ENCODE data around the gene SLC25A39.
A peak's percentile ranks its signal among the peaks of the same experiment; 100 is the strongest.

SLC25A39 gene

DNA sequence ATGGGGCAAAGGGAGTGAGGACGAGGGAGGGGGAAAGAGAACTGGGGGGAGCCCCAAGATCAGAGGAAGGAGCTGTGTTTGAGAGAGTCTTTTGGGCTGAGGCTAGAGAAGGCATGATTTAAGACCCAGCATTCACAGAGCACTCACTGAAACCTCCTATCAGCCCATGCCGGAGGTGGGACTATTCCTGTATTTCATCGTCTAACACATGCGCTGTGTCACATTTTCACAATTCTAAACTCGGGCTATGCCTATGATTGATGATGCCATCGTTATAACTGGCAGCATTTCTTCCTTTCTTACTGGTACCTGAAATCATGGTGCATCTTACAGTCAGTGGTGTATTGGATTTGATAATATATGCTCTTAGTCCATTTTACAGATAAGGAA is 35.5 kb upstream of the SLC25A39 start:
- Mint-ChIP-seq H3K4me3 (no peak overlapping the region), H3K4me1 (peaks cover 9 to 10% of the 10 kb centered on the region in 2 donors), H3K27me3 (peaks cover 10 to 49% of the 10 kb centered on the region in 2 donors), H3K36me3 (no peaks in the 10 kb centered on the region), H3K9me3 (no peaks in the 10 kb centered on the region), H3K27ac (no peak overlapping the region)
- ATAC-seq (replicated peaks): no peak
- no peak for DNase-seq

GRCh38 chr17:44359458-44360143 is 35.0 kb upstream of the SLC25A39 start:
- no peak for ATAC-seq (replicated peaks)
- Mint-ChIP-seq H3K4me1 (peaks cover 9 to 10% of the 10 kb centered on the region in 2 donors), H3K36me3 (no peaks in the 10 kb centered on the region)

GRCh38 chr17:44359006-44359405 is 34.4 kb upstream of the SLC25A39 start:
- no peak overlapping the region for H3K4me3 Mint-ChIP-seq
- DNase-seq (no peak), ATAC-seq (replicated peaks) (no peak)
- no peaks in the 10 kb centered on the region for H3K9me3 Mint-ChIP-seq
- H3K4me1 Mint-ChIP-seq: peaks cover 9 to 10% of the 10 kb centered on the region in 2 donors
- no peaks in the 10 kb centered on the region for H3K36me3 Mint-ChIP-seq
- H3K27me3 Mint-ChIP-seq: peaks cover 10 to 45% of the 10 kb centered on the region in 2 donors
- peak overlapping the region; percentile 52 for H3K27ac Mint-ChIP-seq

More at GRCh38 chr17:44359458-44360143, 35.0 kb upstream of the SLC25A39 start:
- no peak overlapping the region for H3K4me3 Mint-ChIP-seq
- H3K9me3 Mint-ChIP-seq: no peaks in the 10 kb centered on the region
- DNase-seq: no peak
- H3K27ac Mint-ChIP-seq: no peak overlapping the region
- H3K27me3 Mint-ChIP-seq: peaks cover 10 to 46% of the 10 kb centered on the region in 2 donors

DNA sequence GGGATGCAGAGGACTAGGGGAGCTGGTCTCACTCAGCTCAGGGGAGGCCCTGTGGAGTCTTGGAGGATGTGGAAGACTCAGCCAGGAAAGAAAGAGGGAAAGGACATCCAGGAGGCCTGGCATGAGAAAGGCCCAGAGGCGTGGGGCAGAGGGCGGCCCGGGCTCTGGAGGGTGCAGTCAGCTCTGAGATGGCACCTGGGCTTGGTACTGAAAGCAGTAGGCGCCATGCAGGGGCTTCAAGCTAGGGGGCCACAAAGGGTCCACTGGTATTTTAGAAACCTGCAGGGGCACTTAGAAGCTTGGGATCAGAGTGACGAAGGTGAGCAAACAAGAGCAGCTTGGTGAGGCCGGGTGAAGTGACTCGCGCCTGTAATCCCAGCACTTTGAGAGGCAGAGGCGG is 33.4 kb upstream of the SLC25A39 start:
- H3K36me3 Mint-ChIP-seq: peaks cover under 1 to 2% of the 10 kb centered on the region in 2 donors
- H3K4me3 Mint-ChIP-seq: no peak overlapping the region
- no peaks in the 10 kb centered on the region for H3K9me3 Mint-ChIP-seq
- DNase-seq (no peak), ATAC-seq (replicated peaks) (no peak)
- H3K27me3 Mint-ChIP-seq: peaks cover 10 to 41% of the 10 kb centered on the region in 2 donors
- no peak overlapping the region for H3K27ac Mint-ChIP-seq
- peaks cover 9 to 10% of the 10 kb centered on the region in 2 donors for H3K4me1 Mint-ChIP-seq

GRCh38 chr17:44356241-44356640 is 31.6 kb upstream of the SLC25A39 start:
- DNase-seq: no peak
- no peak for ATAC-seq (replicated peaks)
- H3K4me1 Mint-ChIP-seq: peaks cover 9 to 16% of the 10 kb centered on the region in 2 donors
- peaks cover 5 to 23% of the 10 kb centered on the region in 2 donors for H3K27me3 Mint-ChIP-seq
- H3K4me3 Mint-ChIP-seq: no peak overlapping the region
- peaks cover 16 to 19% of the 10 kb centered on the region in 2 donors for H3K36me3 Mint-ChIP-seq
- no peaks in the 10 kb centered on the region for H3K9me3 Mint-ChIP-seq
- H3K27ac Mint-ChIP-seq: no peak overlapping the region

GRCh38 chr17:44355642-44356099 is 31.0 kb upstream of the SLC25A39 start:
- no peak overlapping the region for H3K27ac Mint-ChIP-seq

GRCh38 chr17:44354582-44355561 is 30.2 kb upstream of the SLC25A39 start:
- DNase-seq: no peak
- no peaks in the 10 kb centered on the region for H3K9me3 Mint-ChIP-seq
- peaks cover 0 to 12% of the 10 kb centered on the region in 2 donors for H3K27me3 Mint-ChIP-seq
- peak overlapping the region in 1 of 2 donors; percentile 63 for H3K4me3 Mint-ChIP-seq
- peaks cover 25 to 29% of the 10 kb centered on the region in 2 donors for H3K36me3 Mint-ChIP-seq
- peak; percentile 25 to 47 for ATAC-seq (replicated peaks)
- H3K27ac Mint-ChIP-seq: no peak overlapping the region
- H3K4me1 Mint-ChIP-seq: peaks cover 20 to 21% of the 10 kb centered on the region in 2 donors

More at GRCh38 chr17:44355642-44356099, 31.0 kb upstream of the SLC25A39 start:
- H3K36me3 Mint-ChIP-seq: peaks cover 17 to 22% of the 10 kb centered on the region in 2 donors
- peak overlapping the region in 1 of 2 donors; percentile 13 for H3K4me3 Mint-ChIP-seq
- peaks cover 12 to 16% of the 10 kb centered on the region in 2 donors for H3K4me1 Mint-ChIP-seq
- DNase-seq: no peak
- no peaks in the 10 kb centered on the region for H3K9me3 Mint-ChIP-seq
- no peak for ATAC-seq (replicated peaks)
- H3K27me3 Mint-ChIP-seq: peaks cover 5 to 17% of the 10 kb centered on the region in 2 donors

- no peak overlapping the region for H3K4me3 Mint-ChIP-seq
- DNase-seq: no peak
- peaks cover 23 to 24% of the 10 kb centered on the region in 2 donors for H3K4me1 Mint-ChIP-seq
- peaks cover 0 to 12% of the 10 kb centered on the region in 2 donors for H3K27me3 Mint-ChIP-seq
- peak in 1 of 2 donors; percentile 19 for ATAC-seq (replicated peaks)
- peaks cover 31 to 37% of the 10 kb centered on the region in 2 donors for H3K36me3 Mint-ChIP-seq
- no peak overlapping the region for H3K27ac Mint-ChIP-seq
- no peaks in the 10 kb centered on the region for H3K9me3 Mint-ChIP-seq
Measured at GRCh38 chr17:44353672-44354331, 29.2 kb upstream of the SLC25A39 start.

- Mint-ChIP-seq H3K27ac (no peak overlapping the region), H3K4me1 (peaks cover 27 to 29% of the 10 kb centered on the region in 2 donors), H3K36me3 (peaks cover 31 to 40% of the 10 kb centered on the region in 2 donors), H3K27me3 (peaks cover 0 to 12% of the 10 kb centered on the region in 2 donors), H3K4me3 (peak overlapping the region; percentile 3 to 31), H3K9me3 (no peaks in the 10 kb centered on the region)
- ATAC-seq (replicated peaks): no peak
- DNase-seq: no peak
Measured at GRCh38 chr17:44352828-44353671, 28.4 kb upstream of the SLC25A39 start.

DNA sequence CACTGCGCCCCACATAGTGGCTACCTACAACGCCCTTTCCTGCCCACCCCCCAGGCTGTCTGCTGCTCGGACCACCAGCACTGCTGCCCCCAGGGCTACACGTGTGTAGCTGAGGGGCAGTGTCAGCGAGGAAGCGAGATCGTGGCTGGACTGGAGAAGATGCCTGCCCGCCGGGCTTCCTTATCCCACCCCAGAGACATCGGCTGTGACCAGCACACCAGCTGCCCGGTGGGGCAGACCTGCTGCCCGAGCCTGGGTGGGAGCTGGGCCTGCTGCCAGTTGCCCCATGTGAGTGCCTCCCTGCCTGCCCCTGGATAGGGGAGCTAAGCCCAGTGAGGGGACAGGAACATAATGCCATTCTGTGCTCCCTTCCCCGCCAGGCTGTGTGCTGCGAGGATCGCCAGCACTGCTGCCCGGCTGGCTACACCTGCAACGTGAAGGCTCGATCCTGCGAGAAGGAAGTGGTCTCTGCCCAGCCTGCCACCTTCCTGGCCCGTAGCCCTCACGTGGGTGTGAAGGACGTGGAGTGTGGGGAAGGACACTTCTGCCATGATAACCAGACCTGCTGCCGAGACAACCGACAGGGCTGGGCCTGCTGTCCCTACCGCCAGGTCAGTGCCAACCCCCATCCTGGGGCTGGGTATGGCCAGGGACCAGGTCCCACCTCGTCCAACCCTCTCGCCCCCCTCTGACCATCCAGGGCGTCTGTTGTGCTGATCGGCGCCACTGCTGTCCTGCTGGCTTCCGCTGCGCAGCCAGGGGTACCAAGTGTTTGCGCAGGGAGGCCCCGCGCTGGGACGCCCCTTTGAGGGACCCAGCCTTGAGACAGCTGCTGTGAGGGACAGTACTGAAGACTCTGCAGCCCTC is 27.6 kb upstream of the SLC25A39 start:
- Mint-ChIP-seq H3K4me3 (no peak overlapping the region), H3K27me3 (peaks cover 0 to 12% of the 10 kb centered on the region in 2 donors), H3K9me3 (no peaks in the 10 kb centered on the region), H3K4me1 (peaks cover 28 to 37% of the 10 kb centered on the region in 2 donors), H3K36me3 (peaks cover 31 to 40% of the 10 kb centered on the region in 2 donors), H3K27ac (no peak overlapping the region)
- ATAC-seq (replicated peaks) (no peak), DNase-seq (no peak)

DNA sequence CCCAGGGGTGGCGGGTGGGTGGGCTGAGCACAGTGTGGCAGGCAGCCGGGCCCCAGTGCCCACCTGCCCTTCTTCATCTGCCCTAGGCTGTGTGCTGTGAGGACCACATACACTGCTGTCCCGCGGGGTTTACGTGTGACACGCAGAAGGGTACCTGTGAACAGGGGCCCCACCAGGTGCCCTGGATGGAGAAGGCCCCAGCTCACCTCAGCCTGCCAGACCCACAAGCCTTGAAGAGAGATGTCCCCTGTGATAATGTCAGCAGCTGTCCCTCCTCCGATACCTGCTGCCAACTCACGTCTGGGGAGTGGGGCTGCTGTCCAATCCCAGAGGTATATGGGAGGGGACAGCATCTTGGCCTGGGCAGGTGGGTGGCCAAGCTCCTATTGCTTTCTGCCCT is 26.8 kb upstream of the SLC25A39 start:
- Mint-ChIP-seq H3K4me1 (peaks cover 29 to 43% of the 10 kb centered on the region in 2 donors), H3K36me3 (peaks cover 31 to 40% of the 10 kb centered on the region in 2 donors), H3K27ac (no peak overlapping the region), H3K4me3 (no peak overlapping the region), H3K27me3 (peaks cover 0 to 12% of the 10 kb centered on the region in 2 donors), H3K9me3 (no peaks in the 10 kb centered on the region)
- ATAC-seq (replicated peaks) (no peak), DNase-seq (no peak)

GRCh38 chr17:44350733-44351226 is 26.2 kb upstream of the SLC25A39 start:
- Mint-ChIP-seq H3K4me1 (peaks cover 36 to 50% of the 10 kb centered on the region in 2 donors), H3K9me3 (peaks cover 0 to 2% of the 10 kb centered on the region in 2 donors), H3K36me3 (peaks cover 36 to 46% of the 10 kb centered on the region in 2 donors), H3K27ac (peak overlapping the region; percentile 37), H3K27me3 (peaks cover 0 to 9% of the 10 kb centered on the region in 2 donors), H3K4me3 (no peak overlapping the region)
- DNase-seq (peak; percentile 66), ATAC-seq (replicated peaks) (peak; percentile 24 to 29)
